GM10266 (cell line): ENCODE results near the gene SYN1.
A peak's percentile ranks its signal among the peaks of the same experiment; 100 is the strongest.

Experiments
- DNase-seq: peaks from one replicate; pipeline ENCODE4 v3.0.0; 2012; ENCODE audit errors: extremely low spot score
- TF ChIP-seq, protein P1 (sequence below): IDR thresholded peaks from 2 replicates; pipeline ENCODE4 v1.5.1; 2012; ENCODE audit warnings: mild to moderate bottlenecking, low read depth; ENCODE audit not compliant: control insufficient read depth, insufficient read depth; ENCODE audit errors: missing control alignments

SYN1 gene

GRCh38 chrX:47645530-47645929, 25.9 kb upstream of the SYN1 start:
- TF ChIP-seq, protein P1, sequence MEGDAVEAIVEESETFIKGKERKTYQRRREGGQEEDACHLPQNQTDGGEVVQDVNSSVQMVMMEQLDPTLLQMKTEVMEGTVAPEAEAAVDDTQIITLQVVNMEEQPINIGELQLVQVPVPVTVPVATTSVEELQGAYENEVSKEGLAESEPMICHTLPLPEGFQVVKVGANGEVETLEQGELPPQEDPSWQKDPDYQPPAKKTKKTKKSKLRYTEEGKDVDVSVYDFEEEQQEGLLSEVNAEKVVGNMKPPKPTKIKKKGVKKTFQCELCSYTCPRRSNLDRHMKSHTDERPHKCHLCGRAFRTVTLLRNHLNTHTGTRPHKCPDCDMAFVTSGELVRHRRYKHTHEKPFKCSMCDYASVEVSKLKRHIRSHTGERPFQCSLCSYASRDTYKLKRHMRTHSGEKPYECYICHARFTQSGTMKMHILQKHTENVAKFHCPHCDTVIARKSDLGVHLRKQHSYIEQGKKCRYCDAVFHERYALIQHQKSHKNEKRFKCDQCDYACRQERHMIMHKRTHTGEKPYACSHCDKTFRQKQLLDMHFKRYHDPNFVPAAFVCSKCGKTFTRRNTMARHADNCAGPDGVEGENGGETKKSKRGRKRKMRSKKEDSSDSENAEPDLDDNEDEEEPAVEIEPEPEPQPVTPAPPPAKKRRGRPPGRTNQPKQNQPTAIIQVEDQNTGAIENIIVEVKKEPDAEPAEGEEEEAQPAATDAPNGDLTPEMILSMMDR: no peak
- no peak for DNase-seq

DNA sequence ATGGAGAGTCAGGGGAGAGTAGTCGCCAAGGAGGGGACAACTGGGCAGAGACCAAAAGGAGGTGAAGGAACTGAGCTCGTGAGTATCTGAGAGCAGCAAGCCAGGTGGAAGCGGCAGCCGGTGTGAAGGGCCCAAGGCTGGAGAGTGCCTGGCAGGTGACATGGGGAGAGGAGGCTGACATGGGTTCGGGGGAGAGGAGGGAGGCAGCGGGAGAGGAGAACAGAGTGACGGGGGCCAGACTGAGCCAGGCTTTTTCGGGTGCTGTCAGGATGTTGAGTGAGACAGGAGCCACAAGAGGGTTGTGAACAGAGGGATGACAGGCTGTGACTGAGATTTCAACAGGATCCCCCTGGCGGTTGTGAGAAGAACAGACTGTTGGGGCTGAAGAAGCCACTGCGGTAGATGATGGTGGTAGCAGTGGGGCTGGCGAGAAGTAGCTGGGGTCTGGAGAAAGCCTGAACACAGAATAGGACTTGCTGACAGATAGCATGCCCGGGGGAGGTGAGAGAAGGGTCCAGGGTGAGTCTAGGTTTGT, 25.0 kb upstream of the SYN1 start:
- no peak for DNase-seq
- TF ChIP-seq, protein P1: peak; percentile 21

DNA sequence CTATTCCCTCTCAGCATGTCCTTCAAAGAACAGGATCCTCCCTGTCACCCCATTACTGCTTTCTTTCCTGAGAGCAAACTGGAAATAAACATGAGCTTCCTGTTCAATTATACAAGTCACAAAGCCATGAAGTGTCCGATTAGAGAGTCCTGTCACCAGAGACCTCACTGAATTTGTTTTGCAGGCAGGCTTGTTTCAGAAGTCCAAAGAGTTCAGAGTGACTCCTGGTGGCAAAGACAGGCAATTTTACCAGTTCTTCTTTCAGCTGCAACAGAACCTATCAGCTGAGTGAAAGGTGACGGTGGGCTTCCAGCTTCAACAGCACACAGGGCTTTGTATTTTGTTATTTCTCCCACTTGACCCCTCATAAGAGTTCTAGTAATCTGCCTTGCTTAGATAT, 24.3 kb upstream of the SYN1 start:
- DNase-seq: no peak
- TF ChIP-seq, protein P1: peak; percentile 18

GRCh38 chrX:47638816-47639215, 19.2 kb upstream of the SYN1 start:
- TF ChIP-seq, protein P1: no peak
- no peak for DNase-seq

- DNase-seq: peak; percentile 71
- TF ChIP-seq, protein P1: peak; percentile 37
These were observed 18.0 kb upstream of the SYN1 start for GRCh38 chrX:47637546-47638195.

DNA sequence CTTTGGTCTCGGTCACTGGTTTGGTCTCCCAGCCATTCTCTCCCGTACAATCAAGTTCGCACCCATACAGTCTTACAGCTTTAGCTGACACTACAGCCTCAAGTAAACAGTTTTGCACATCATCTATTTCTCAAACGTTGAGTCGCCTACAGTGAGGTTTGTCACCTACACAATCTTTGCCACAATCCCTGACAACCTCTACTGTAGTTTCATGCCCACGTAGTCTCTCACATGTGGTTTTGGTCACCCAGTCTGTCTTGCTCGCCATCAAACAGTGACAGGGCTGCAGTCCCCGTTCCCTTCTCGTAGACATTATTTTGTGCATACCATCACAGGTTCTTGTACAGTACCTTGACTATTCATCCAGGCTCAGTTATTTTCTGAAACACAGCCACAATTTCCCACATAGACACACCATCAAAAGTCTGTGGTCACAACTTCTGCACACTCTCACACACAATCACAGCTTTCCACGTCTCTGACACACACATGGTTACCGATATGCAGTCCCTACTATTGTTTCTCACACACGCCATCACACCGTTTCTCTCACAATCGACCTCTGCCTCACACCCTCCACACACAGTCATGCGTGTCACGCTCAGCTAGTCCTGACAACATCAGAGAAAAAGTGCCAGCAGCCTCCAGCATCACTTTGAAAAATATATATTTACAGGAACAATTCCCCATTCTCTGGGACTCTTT, 15.4 kb upstream of the SYN1 start:
- DNase-seq: no peak
- TF ChIP-seq, protein P1: no peak
